T-helper 2 cell treated with Interferon-gamma antibody and Interleukin-4, amounts not matched to agents 5 μg/mL and 100 μg/mL, for 36 hours (primary cell): ENCODE results near the gene XK.
"Not testable (repeated sequence)": the region's sequence is repeated elsewhere in the genome, so short reads cannot be mapped to it uniquely, and the experiment has no call there.

Source experiments
- DNase-seq: peaks from one replicate; pipeline ENCODE4 v3.0.0; 2021; ENCODE audit warnings: low spot score
- H3K27ac Mint-ChIP-seq: one replicate; pipeline ENCODE4 v1.8.0; 2021; ENCODE audit warnings: mild to moderate bottlenecking, mixed read lengths
- H3K27me3 Mint-ChIP-seq: one replicate; pipeline ENCODE4 v1.8.0; 2021; ENCODE audit warnings: low read depth, mixed read lengths
- H3K36me3 Mint-ChIP-seq: one replicate; pipeline ENCODE4 v1.8.0; 2021; ENCODE audit warnings: low read depth, mixed read lengths
- H3K4me1 Mint-ChIP-seq: one replicate; pipeline ENCODE4 v1.8.0; 2021; ENCODE audit warnings: low read depth, mixed read lengths
- H3K4me3 Mint-ChIP-seq: one replicate; pipeline ENCODE4 v1.8.0; 2022; ENCODE audit warnings: mild to moderate bottlenecking, moderate library complexity, mixed read lengths
- H3K9me3 Mint-ChIP-seq: one replicate; pipeline ENCODE4 v1.8.0; 2021; ENCODE audit warnings: mixed read lengths

The XK gene

GRCh38 chrX:37685381-37686359 is at the start of gene XK:
Gene XK, plus strand, starts transcription at chrX:37685791. Its CDS starts 171 bp downstream, at chrX:37685962.
- Mint-ChIP-seq H3K4me1 (peaks cover 3% of the 10 kb centered on the region), H3K27ac (no peak within 1 kb of the TSS), H3K4me3 (peak within 1 kb of the TSS; percentile 71), H3K36me3 (no peaks in the 10 kb centered on the region), H3K27me3 (peaks cover 3% of the 10 kb centered on the region), H3K9me3 (no peaks in the 10 kb centered on the region)
- peak; percentile 47 for DNase-seq

DNA sequence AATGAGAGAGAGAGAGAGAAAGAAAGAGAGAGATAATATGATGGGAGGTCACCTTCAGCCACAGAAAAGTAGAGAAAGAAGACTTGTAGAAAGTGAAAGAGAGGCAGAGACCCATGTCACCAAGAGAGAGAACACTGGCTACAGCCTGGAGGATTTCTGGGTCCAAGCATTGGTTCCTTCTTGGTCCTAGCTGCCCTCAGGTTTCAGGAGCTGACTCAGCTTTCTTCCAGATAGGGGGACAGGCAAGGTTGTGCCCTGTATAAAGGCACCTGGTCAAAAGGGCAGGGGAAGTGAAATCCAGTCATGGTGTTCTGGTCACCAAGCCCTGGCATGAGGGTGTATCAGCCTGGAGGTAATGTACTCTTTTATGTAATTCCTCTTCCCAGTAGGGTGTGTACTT is 47.5 kb upstream of the XK start:
- no peaks in the 10 kb centered on the region for H3K27me3 Mint-ChIP-seq
- no peaks in the 10 kb centered on the region for H3K36me3 Mint-ChIP-seq
- H3K9me3 Mint-ChIP-seq = no peaks in the 10 kb centered on the region
- H3K27ac Mint-ChIP-seq = no peak overlapping the region
- DNase-seq = no peak
- no peaks in the 10 kb centered on the region for H3K4me1 Mint-ChIP-seq
- no peak overlapping the region for H3K4me3 Mint-ChIP-seq

DNA sequence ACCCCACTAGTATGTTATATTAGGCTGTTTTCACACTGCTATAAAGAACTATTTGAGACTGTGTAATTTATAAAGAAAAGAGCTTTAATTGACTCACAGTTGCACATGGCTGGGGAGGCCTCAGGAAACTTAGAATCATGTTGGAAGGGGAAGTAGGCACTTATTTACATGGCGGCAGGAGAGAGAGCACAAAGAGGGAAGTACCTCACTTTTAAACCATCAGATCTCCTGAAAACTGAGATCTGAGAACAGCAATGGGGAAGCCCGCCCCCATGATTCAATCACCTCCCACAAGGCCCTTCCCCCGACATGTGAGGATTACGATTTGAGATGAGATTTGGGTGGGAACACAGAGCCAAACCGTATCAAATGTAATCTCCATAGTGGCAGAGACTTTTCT is 45.4 kb upstream of the XK start:
- no peak overlapping the region for H3K27ac Mint-ChIP-seq
- no peaks in the 10 kb centered on the region for H3K9me3 Mint-ChIP-seq
- H3K4me1 Mint-ChIP-seq = no peaks in the 10 kb centered on the region

GRCh38 chrX:37641859-37642258 is 43.7 kb upstream of the XK start:
- Mint-ChIP-seq H3K27me3 (no peaks in the 10 kb centered on the region), H3K27ac (no peak overlapping the region)

More for the DNA sequence above, 45.4 kb upstream of the XK start:
- no peak overlapping the region for H3K4me3 Mint-ChIP-seq
- no peaks in the 10 kb centered on the region for H3K36me3 Mint-ChIP-seq
- H3K27me3 Mint-ChIP-seq = no peaks in the 10 kb centered on the region
- no peak for DNase-seq

GRCh38 chrX:37644381-37645305 is 40.9 kb upstream of the XK start:
- Mint-ChIP-seq H3K4me3 (no peak overlapping the region), H3K27me3 (no peaks in the 10 kb centered on the region), H3K27ac (no peak overlapping the region), H3K9me3 (no peaks in the 10 kb centered on the region), H3K4me1 (no peaks in the 10 kb centered on the region), H3K36me3 (no peaks in the 10 kb centered on the region)
- DNase-seq = no peak

More at GRCh38 chrX:37641859-37642258, 43.7 kb upstream of the XK start:
- no peaks in the 10 kb centered on the region for H3K4me1 Mint-ChIP-seq
- H3K9me3 Mint-ChIP-seq = no peaks in the 10 kb centered on the region
- H3K36me3 Mint-ChIP-seq = no peaks in the 10 kb centered on the region
- DNase-seq = no peak
- no peak overlapping the region for H3K4me3 Mint-ChIP-seq

DNA sequence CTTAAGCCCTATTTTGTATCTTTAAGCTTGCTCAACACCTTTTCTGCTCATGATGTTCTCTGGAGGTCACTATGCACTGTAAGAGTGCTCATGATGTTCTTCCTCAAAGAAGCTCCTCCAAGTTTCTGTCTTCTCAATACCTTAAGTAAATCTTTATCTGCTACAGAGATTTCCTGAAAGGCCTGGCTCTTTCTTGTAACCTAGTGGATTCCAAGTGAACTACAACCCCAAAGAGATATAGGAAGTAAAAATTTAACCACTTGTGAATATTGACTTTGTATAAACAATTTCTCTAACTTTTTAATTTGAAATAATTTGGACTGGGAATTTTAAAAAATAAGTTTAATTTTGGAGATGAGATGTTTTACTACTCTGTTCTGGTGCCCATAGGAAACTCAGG is 39.3 kb upstream of the XK start:
- Mint-ChIP-seq H3K4me3 (no peak overlapping the region), H3K27ac (no peak overlapping the region), H3K4me1 (no peaks in the 10 kb centered on the region), H3K27me3 (no peaks in the 10 kb centered on the region), H3K9me3 (no peaks in the 10 kb centered on the region), H3K36me3 (no peaks in the 10 kb centered on the region)
- no peak for DNase-seq

GRCh38 chrX:37650879-37651278 is 34.7 kb upstream of the XK start:
- not testable (repeated sequence) for H3K4me3 Mint-ChIP-seq, H3K36me3 Mint-ChIP-seq, H3K27ac Mint-ChIP-seq, H3K9me3 Mint-ChIP-seq, H3K27me3 Mint-ChIP-seq, DNase-seq, H3K4me1 Mint-ChIP-seq

DNA sequence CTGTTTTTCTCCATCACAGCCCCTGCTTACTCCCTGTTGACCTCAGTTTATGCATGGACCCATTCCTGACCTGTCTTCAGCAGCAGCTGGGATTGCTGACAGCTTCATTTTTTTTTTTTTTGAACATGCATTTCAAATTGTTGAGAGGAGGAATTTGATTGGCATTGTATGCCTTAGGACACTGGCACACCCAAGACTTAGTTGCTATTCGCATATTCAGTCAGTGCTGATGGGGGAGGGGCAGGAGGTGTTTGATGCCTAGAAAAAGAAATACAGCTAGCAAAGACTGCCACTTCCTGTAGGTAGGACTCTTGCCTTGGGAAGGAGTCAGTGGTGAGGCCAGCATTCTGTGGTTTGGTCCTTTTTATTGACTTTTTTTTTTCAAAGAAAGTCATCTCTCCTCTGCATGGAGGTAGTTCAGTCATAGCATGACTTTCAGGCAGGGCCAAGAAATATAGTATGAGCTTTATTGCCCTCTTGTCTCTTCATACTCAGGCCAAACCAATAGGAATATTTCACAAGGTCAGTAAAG is 33.6 kb upstream of the XK start:
- H3K27ac Mint-ChIP-seq = no peak overlapping the region
- no peaks in the 10 kb centered on the region for H3K4me1 Mint-ChIP-seq
- no peaks in the 10 kb centered on the region for H3K36me3 Mint-ChIP-seq
- H3K9me3 Mint-ChIP-seq = no peaks in the 10 kb centered on the region
- H3K27me3 Mint-ChIP-seq = peaks cover 2% of the 10 kb centered on the region
- no peak overlapping the region for H3K4me3 Mint-ChIP-seq
- no peak for DNase-seq

DNA sequence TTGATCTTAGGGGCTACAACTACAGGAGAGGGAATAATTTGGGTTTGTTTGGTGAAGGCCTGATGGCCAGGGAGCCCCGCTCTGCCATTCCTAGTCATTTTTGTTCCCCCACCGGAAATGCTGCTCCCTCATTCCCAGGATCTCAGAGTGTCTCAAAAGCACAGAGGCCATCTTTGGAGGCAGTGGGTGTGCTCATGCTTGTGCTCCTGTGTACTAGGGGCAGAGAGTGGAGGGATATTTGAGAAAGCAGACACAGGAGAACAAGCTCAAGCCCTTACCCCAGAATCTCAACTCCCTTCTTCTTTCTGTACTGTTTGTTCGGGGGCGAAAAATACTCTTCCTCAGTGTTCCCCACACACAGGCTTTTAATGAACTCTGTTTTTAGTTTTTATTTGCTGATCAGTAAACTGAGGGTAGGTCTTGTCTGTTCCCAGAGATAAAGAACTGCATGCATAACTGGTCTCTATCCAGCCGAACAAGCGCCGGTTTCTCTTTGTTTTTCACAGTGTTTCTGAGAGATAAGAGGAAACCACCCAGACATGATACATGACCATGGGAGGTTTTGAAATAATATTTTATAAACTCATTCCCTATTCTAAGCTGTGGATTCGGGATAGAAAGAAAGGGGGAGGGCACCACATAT is 32.9 kb upstream of the XK start:
- Mint-ChIP-seq H3K9me3 (no peaks in the 10 kb centered on the region), H3K27ac (no peak overlapping the region), H3K36me3 (no peaks in the 10 kb centered on the region), H3K4me3 (no peak overlapping the region), H3K4me1 (no peaks in the 10 kb centered on the region), H3K27me3 (peaks cover 2% of the 10 kb centered on the region)
- DNase-seq = no peak

DNA sequence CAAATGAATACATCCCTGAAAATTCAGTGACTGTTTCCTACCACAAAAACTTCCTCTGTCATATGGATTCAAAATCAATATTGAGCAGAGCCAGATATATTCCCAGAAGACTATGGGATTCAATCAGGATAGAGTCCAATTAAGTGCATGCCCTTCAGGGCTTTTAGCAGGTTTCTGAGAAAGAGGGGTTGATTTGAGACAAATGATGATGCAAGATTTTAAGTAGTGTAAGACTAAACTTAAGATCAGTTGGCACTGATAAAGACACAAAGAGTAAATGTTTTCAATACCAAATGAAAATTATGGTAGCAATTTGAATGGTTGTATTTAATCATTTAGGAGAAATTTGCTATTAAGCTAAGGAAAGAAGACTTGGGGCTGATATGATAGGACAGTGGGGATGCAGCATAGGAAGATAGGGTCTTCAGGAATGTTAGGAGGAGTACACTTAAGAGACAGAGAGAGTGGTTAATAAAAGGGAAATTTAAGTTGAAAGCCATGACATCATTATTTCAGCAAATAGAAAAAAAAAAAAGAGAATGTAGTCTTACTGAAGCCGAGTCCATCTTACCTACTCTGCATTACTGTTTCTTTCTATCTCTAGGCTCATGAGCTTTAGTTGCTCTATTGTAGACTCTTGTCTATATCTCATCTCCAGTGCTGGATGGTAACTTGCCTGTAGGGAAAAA is 32.0 kb upstream of the XK start:
- no peaks in the 10 kb centered on the region for H3K9me3 Mint-ChIP-seq
- H3K4me1 Mint-ChIP-seq = no peaks in the 10 kb centered on the region
- peaks cover 2% of the 10 kb centered on the region for H3K27me3 Mint-ChIP-seq
- H3K36me3 Mint-ChIP-seq = no peaks in the 10 kb centered on the region
- no peak overlapping the region for H3K4me3 Mint-ChIP-seq
- H3K27ac Mint-ChIP-seq = no peak overlapping the region
- DNase-seq = no peak

DNA sequence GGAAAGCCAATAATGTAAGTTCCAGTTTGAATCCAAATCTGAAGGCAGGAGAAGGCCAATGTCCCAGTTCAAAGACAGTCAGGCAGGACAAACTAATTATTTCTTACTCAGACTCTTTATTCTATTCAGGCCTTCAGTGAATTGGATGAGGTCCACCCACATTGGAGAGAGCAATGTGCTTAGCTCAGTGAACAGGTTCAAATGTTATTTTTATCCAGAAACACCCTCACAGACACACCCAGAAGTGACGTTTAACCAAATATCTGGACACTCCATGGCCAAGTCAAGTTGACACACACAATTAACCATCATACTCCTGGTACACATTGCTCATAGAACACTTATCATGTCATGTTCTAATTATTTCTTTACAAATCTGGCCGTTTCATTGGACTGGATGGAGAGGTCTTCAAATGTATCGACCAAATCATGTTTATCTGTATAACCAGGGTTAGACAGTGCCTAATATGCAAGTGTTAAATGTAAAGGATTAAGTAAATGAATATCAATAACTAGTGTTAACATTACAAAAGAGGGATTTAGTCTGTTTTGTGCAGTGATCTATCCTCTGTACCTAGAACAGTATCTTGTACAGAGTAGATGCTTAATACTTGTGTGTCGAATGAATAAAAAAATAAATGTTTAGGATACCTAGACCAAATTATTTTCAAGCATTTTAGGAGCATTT is 27.1 kb upstream of the XK start:
- no peak overlapping the region for H3K4me3 Mint-ChIP-seq
- H3K4me1 Mint-ChIP-seq = no peaks in the 10 kb centered on the region
- DNase-seq = no peak
- no peak overlapping the region for H3K27ac Mint-ChIP-seq
- peaks cover 2% of the 10 kb centered on the region for H3K27me3 Mint-ChIP-seq
- no peaks in the 10 kb centered on the region for H3K9me3 Mint-ChIP-seq
- H3K36me3 Mint-ChIP-seq = no peaks in the 10 kb centered on the region

GRCh38 chrX:37659047-37659446 is 26.5 kb upstream of the XK start:
- Mint-ChIP-seq H3K9me3 (no peaks in the 10 kb centered on the region), H3K36me3 (no peaks in the 10 kb centered on the region), H3K4me1 (no peaks in the 10 kb centered on the region), H3K27me3 (peaks cover 2% of the 10 kb centered on the region), H3K4me3 (no peak overlapping the region), H3K27ac (no peak overlapping the region)
- DNase-seq = no peak

DNA sequence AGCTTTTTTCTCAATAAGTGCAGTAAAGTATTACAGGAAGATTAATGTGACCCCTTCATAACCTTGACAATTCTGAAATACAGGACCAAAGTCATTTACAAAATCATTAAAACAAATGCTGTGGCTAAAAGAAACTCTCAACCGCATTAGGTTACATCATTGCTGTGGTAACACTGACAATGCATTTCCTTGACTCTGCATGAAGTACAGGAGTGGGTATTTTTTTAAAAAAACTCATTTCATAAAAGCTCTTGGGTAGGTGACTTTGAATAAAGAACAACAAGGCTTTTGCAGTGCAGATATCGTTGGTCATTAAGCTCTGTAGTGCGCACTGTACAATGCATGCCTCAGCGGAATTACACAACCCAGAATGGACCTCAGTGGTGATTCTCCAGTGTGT is 23.4 kb upstream of the XK start:
- DNase-seq = no peak

More for the DNA sequence above, 23.4 kb upstream of the XK start:
- H3K4me3 Mint-ChIP-seq = no peak overlapping the region
- H3K4me1 Mint-ChIP-seq = no peaks in the 10 kb centered on the region
- H3K36me3 Mint-ChIP-seq = no peaks in the 10 kb centered on the region
- H3K9me3 Mint-ChIP-seq = no peaks in the 10 kb centered on the region
- no peak overlapping the region for H3K27ac Mint-ChIP-seq
- H3K27me3 Mint-ChIP-seq = no peaks in the 10 kb centered on the region
